GM19023 (cell line): ENCODE measurements around the gene NCAN.
A peak's percentile ranks its signal among the peaks of the same experiment; 100 is the strongest.
"Not testable (repeated sequence)": the region's sequence is repeated elsewhere in the genome, so short reads cannot be mapped to it uniquely, and the experiment has no call there.

Experiments
- ATAC-seq: cut with Tn5 transposase; IDR thresholded peaks from one replicate; pipeline ENCODE4 v1.9.1; 2021; ENCODE audit warnings: mild to moderate bottlenecking, moderate library complexity; ENCODE audit not compliant: unreplicated experiment

Gene NCAN

DNA sequence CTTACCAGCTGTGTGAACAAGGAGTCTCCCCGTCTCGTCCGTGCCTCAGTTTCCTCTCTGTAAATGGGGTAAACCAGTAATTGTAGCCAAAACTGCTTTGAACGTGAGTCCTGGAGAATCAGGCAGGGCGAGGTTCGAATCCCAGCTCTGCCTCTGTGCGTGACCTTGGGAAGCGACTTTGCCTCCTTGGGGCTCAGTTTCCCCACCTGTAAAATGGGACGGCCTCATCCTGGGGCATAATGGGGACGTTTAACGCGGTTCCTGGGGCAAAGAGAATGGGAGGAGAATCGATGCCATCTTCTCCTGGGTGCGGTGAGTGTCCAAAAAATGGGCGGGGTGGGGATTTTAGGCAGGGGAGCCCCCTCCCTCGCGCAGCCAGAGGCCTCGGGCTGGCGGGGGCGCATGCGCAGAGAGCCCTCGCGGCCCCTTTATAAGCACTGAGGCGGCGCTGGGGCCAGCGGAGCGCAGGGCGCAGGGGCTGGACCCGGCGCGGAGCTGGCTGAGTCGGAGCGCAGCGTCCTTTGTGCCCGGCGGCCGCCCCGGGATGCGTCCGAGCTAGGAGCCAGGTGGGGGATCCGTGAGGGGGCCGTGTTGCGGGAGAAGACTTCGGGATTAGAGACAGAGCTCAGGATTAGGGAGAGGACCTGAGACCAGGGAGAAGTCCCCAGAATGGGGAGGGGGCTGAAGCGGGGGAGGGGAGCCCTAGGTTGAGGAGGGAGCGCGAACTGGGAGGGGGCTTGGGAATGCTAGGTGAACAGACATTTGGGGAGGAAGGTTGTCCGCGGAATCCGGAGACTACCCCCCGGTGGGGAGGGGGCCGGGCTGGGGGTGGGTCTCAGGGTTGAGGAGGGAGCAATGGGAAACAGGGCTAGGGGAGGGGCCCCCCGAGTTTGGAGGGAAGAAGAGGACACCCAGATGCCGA lies at the start of gene NCAN:
Gene NCAN, plus strand, starts transcription at position 460 of the 922 bp plus-strand sequence. CDS start 4,996 bp downstream, outside the sequence.
- ATAC-seq: no peak

DNA sequence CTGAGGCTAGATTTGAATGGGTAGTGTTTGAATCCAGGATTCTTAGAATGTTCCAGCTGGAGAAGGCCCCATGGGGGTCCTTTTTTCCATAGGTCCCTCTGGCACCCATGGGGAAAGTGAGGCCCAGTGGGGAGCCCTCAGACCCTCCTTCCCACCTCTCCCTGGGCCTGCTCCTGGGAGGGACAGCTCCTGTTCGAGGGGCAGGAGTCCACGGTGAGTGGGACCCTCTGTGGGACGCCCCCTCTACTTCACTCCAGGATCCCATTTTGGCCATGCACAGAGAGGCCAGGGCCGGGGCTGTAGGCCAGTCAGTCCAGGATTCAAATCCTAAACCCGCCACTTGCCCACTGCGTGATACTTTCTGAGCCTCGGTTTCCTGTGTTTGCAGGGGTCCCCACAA lies 49.3 kb upstream of the NCAN start:
- no peak for ATAC-seq

GRCh38 chr19:19165396-19165795 lies 46.4 kb upstream of the NCAN start:
- ATAC-seq: no peak

GRCh38 chr19:19167612-19168011 lies 44.1 kb upstream of the NCAN start:
- no peak for ATAC-seq

- peak; percentile 5 for ATAC-seq
These were observed 42.3 kb upstream of the NCAN start for GRCh38 chr19:19169236-19170052.

DNA sequence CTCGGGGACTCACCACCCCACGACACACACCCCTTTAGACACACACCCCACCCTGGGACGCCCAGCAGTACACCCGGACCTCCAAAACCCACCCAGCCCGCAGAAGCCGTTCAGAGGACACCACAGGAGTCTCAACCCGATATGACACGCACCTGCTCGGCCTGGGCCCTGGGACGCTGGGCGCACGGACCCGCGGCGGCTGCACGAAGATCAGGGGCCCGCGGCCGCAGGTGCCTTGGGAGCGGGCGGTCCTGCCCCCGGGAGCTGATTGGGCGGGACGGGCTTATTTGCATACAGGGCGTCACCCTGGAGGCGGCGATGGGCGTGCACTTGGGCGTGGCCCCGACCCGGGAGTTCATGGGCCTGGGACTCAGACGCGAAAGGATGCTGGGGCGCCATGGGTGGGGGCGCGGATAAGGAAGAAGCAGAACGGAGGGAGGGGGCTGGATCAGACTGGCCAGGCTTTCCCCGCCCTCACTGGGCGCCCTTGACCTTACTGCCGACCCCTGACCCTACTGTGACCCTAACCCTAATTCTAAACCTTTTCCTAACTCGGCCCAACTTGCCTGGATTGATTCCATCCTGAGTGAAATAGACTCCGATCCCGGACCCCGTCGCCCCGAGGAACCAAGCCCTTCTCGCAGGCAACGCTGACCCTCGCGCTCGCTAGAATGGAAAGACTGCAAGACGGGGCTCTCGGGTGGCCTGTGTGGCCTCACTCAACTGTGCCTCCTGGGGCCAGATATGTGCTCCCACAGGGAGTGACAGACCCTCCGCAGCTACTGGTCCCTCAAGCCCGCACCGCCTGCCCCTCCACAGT lies 41.5 kb upstream of the NCAN start, which contains the start of gene MEF2B:
Gene MEF2B, minus strand, starts transcription at position 211 of the 820 bp plus-strand sequence. CDS start 19,528 bp downstream, outside the sequence.
- peak; percentile 89 for ATAC-seq

GRCh38 chr19:19170873-19171672 lies 40.7 kb upstream of the NCAN start:
- no peak for ATAC-seq

- ATAC-seq: no peak
These were observed 39.8 kb upstream of the NCAN start for GRCh38 chr19:19171821-19172532.

GRCh38 chr19:19173243-19173642 lies 38.5 kb upstream of the NCAN start:
- ATAC-seq: not testable (repeated sequence)

DNA sequence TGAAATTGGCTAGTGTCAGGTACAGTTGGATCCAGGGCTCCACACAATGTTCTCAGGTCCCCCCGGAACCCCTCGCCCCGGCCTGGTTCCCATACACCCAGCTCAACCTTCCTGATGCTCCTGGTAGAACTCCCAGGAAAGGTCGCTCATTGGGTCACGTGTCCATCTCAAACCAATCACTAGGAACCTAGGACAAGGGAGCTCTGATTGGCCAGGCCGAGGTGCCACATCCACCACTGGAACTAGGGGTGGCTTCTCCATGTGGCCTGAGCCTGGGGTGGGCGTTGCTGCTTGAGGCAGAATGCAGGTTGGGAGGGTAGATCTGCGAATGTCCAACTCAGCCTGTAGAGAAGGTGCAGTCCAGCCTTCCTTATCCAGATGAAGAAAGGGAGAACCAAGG lies 34.8 kb upstream of the NCAN start:
- ATAC-seq: no peak

DNA sequence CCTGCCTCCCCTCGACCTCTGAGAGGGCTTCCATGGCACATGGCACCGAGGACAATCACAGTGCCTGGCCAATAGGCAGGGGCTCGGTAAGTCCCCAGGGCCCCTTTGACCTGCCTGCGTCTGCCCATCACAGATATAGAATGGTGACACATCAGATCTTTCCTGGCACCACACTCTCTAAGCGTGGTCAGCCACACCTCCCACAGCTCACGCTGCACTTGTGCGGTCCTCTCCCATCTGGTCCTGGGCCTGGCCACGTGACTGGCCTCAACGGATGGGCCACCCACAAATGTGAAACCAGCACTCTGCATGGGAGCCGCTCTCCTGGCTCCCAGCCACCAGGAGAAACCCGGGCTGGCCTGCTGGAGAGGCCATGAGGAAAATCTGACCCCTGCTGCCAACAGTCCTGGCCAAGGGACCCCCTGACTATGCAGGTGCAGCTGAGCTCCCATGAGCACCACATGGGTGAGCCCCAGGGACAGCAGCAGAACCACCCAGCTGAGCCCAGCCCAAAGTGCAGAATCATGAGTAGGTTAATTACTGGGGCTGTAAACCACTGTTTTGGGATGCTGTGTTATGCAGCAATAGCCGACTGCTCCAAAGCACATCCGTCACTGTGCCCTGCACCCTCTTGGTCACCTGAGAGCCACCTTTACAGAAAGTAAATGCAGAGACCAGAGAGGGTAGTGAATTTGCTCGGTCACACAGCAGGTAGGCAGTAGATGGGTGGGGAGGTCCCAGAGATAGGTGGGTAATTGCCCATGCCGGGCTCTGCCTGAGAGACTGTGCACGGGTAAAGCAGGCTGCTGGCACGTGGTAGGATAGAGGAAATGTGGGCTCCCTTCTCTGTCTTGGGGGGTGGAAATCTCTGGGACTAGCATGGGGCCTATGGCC lies 32.0 kb upstream of the NCAN start:
- ATAC-seq: no peak

DNA sequence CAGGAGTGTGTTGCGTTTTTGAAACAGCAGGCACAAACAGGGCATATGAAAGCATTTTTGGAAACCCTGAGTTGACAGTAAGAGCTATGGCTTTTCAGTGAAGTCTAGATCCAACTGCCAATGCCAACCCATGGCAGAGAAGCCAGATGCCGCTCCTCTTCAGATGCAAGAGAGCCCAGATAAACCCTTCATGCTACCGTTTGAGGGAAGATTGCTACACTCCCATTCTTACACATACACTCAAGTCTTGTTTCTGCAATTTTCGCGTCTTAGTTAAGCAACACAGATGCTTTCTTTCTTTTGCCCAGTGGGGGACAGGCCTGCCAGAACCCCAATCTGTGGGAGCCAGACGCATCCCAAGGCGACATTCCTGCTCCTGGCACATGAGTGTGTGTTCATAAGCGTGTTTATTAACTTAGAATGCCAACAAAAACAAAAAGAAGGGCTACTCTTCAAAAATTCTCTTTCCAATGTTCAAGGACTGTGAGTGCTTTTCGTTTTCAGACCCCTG lies 30.2 kb upstream of the NCAN start:
- ATAC-seq: no peak

- no peak for ATAC-seq
These were observed 25.7 kb upstream of the NCAN start for GRCh38 chr19:19185853-19186740.

DNA sequence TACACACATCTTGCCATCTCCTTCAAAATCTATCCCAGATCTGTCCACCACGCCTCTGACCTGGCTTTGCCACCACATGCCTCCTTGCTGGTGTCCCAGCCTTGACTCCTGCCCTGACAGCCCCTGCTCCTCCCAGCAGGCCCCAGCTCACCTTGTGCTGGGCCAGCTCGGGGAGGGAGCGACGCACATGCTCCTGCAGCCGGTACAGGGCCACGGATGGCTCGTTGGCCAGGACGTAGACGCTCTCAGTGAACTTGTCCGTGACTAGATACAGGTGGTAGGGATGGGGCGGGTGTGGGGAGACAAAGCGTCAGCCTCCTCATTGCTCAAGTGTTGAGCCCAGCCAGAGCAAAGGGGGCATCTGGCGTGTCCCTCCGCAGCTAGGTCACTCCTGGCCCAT lies 25.0 kb upstream of the NCAN start:
- ATAC-seq: no peak

GRCh38 chr19:19191768-19192077 lies 20.0 kb upstream of the NCAN start:
- no peak for ATAC-seq

DNA sequence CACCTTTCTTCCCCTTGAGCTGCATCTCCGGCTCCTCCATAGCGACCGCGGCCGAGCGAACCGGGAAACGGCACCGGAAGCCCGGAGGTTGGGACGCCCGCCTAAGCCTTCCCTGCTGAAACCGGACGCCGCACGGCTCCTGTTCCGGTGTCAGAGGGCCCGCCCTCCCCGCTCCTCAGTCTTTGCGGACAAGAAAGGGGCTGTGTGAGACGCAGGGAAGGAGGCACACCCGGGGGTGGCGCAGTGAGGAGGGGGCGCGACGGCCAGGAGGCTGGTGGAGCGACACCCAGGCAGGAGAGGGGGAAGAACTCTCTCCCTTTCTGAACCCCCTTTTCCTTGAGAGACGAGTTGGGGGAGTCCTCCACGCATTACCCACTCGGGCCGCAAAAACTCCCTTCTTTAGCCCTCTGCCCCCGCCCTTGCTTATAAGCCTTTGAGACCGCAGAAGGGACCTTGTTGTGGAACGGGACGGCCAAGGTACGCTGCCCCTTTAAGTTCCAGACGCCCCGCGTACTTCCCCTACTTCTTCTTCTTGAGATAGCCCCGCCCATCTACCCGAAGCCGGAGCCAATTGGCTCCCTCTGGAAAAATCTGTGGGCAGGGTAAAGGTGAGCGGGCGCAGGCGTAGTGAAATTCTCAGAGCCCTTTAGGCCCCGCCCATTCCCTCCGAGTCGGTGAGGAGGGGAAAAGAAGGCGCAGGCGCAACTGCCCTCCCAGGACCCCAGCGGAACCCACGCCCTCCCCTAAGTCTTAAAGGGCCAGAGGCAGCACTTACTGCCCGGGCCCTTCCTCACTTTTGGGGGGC lies 19.5 kb upstream of the NCAN start, which contains the start of the genes BORCS8 and RFXANK:
Gene BORCS8, minus strand, starts transcription at position 75 of the 805 bp plus-strand sequence. Its CDS starts 35 bp downstream, at position 40.
Gene RFXANK, plus strand, starts transcription at position 181 of the 805 bp plus-strand sequence. CDS start 1,689 bp downstream, outside the sequence.
- peak; percentile 83 for ATAC-seq
